GM21723 (cell line): ENCODE results near the gene LASP1NB.

ENCODE experiments used
- ATAC-seq: cut with Tn5 transposase; IDR thresholded peaks from one replicate; pipeline ENCODE4 v1.9.1; 2021; ENCODE audit warnings: mild to moderate bottlenecking, moderate library complexity; ENCODE audit not compliant: unreplicated experiment

LASP1NB gene

DNA sequence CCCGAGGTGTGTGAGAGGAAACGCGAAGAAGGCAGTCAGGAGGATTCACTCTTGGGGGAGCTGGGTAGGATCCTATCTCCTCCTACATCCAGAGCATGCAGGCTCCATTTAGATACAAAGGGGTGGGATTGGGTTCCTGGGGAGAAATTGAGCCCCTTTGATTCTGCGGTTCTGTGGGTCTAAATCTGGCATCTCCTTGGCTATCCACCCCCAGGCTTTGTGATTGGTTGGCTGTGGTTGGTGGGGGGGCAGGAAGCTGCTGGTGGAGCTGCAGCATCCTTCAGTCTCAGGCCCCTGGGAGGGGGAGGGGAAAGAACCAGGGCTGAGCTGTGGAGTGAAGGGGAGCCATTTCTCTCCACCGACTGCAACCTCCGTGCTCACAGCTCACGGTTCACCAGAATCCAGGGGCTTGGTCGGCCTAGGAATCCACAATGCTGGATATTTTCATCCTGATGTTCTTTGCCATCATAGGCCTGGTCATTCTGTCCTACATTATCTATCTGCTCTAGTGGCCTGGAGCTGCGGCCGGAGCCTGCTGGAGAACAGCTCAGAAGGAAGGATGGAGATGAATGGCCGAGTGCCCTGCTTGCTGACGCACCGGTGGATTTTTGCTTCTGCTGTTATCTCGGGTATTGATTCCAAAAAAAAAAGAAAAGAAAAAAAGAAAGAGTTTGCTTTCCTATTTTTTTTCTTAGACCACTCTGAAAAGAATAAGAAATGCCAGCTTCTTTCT is at the start of gene LASP1NB:
Gene LASP1NB, plus strand, starts transcription at position 352 of the 733 bp plus-strand sequence.
- no peak for ATAC-seq

DNA sequence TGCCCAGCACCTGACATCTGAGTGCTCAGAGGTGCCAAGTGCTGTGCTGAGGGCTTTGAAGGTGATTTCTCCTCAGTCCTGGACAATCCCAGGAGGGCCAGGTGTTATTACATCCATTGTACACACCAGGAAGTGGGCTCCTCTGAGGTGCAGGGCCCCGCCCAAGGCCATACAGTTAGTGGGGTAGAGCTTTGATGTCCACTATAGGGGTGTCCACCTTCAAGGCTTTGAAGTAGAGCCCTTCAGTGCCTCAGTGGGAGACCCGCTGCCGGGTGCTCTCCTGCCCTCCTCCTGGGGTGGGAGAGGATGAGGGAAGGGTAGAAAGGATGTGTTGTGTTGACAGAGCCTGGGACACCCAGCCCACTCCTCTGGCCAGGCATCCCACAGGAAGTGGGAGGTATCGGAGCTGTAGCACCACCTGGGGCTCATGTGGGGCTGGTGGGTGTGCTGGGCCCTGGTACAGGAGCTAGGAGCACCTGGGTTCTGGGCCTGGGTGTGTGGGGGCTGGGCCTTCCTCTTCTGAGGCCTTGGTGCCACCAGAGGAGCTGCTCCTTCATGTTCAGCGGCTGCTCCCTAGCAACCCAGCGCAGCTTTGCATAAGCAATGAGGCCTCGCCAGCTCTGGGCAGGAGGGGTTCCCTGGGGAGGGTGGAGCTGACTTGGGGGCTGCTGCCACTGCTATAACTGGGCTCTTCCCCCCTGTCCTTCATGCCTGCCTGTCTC is 48.1 kb upstream of the LASP1NB start:
- ATAC-seq = no peak

DNA sequence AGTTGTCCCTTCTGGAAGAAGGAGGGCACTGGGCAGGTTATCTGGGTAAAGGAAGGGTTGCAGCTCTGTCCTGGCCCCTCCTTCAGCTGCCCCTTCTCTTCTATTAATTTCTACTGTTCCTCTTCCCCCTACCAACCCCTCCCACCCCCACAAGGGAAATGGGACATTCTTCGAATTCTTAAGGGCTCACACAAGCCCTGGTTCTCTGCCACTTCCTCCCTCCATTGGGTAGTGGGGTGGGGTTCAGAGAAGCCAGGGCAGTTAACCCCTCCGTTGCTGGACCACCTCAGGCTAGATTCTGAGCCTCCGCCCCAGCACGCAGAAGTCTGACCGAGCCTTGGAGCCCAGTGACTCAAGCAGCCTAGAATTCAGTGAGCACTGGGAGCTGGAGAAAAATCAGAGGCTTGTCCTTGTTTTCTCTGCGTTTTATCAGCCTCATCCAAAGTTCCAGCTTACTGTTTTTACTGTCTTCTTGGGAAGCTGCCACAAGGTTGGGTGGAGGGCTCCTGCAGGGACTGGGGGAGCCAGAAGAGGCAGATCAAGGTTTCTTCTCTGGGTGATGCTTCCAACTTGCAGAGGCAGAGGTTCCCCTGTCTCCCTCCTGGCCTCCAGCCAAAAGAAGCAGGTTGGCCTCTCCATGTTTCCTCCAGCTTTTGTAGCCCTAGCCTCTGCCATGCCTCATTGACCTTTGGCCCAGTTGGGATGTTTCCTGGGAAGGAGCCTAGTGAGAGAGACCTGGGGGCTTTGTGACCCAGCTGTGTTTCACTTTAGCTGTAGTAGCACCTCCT is 45.3 kb upstream of the LASP1NB start:
- ATAC-seq = no peak

GRCh38 chr17:38881600-38882191 is 43.7 kb upstream of the LASP1NB start:
- no peak for ATAC-seq

DNA sequence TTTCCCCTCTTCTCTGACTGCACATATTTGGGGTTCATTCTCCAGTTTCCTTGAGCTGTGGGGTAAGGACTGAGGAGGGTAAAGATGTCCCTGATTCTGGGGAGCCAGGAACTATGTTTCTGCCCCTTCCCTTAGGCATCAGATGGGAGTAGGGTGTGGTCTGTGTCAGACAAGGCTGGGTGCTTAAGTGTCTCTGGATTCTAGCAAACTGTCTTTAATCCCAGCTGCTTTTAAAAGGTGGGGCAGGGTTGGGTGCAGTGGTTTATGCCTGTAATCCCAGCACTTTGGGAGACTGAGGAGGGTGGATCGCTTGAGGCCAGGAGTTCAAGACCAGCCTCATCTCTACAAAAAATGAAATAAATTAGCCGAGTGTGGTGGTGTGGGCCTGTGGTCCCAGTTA is 42.5 kb upstream of the LASP1NB start:
- ATAC-seq = no peak

DNA sequence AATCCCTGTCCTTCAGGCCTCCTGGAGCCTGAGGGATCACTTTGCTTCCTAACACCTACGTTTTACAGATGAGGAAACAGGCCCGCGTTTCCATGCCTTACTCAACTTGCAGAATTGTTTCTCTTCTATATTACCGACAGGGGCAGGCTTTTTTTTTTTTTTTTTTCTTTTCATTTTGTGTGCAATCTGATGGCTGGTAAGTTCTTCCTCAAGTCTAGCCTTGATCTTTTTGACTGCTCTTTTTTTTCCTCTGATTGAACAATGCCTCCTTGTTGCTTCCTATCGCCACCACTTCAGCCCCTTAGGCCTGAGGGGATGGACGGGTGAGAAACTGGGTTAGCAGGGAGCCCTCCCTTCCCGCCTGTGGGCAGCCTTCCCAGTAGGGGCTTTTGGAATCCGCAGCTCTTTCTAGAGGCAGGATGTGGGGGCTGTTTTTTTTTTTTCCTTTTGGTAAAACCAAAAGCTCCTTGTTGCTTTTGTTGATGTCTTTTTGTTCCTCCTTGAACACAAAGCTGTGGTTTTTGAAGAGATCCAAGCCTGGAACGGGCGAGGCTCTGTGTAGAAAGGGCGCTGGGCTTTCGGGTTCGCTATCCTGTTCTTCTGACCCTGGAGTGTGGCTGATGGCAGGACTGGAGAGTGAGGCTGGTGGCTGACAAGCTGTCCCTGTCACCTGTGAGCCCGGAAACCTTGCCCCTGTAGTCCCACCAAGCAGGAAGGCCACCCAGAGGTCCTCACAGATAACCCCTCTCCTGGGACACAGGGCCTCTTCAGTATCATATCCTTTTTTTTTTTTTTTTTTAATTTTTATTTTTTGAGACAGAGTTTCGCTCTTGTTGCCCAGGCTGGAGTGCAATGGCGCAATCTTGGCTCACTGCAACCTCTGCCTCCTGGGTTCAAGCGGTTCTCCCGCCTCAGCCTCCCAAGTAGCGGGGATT is 41.6 kb upstream of the LASP1NB start:
- no peak for ATAC-seq

DNA sequence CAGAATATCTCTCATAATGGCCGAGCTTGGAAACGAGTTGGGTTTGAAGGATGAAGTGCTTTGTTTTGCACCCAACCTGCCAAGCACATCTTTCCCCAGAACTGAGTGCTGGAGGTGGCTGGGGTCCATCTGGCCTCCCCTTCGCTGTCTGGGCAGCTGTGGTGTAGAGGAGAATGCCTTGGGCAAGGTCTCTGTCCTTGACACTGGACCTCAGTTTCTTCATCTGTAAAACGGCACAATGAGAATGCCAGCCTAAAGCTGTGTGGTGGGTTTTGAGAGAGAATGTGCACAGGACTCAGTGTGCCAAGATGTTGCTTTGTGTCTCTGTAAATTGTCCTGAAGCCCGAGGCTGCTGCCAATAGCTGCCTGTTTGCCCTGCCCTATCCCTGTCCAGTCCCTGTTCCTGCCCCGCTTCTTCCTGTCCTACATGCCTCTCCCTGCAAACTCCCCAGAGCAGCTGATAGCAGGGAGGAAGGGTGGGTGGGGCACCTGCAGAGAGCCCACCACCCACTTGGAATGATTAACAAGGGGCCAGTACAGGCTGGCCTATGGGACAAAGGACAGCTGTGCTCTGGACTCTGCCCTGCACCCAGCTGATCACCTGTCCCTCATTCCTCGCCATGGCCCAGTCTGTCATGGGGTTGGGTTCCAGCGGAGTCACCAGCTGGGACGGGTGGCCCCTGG is 40.2 kb upstream of the LASP1NB start:
- no peak for ATAC-seq

DNA sequence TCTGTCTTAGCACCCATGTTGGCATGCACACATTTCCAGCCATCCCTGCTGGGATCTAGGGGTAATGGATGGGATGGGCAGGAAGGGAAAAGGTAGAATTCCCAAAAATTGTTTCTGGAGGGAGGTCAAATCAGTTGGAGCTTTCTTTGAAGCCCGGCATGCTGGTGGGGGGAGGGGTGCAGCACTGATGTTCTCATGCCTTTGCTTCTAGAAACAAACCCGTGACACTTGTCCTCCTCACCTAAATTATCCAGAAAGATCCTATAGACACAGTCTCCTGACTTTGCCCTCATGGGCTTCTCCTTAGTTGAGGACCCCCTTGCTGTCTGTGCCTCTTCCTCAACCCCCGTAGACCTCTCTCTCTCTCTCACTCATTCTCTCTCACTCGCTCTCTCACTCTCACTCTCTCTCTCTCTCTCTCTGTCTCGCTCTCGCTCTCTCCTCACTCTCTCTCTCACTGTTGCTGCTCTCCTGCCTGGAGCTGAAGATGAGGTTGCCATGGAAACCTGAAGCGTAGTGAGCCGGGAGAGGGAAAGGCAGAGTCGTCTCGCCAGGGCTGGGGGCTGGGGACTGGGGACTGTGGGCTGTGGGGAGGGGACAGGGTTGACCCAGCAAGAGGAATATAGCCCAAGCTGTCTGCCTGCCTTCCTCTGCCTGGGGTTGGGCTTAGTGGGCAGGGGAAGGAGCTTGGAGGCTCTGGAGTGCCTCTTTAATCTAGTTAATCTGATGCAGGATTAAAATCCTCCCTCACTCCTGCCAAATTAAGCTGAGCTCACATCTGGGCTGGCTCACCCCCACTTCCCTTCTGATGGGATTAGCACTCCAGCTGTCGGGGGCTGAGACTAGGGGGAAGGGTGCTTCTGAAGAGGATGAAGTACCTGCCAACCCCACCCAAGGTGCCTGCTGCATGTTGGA is 39.4 kb upstream of the LASP1NB start:
- ATAC-seq = no peak

- no peak for ATAC-seq
Measured at GRCh38 chr17:38886643-38887010, 38.8 kb upstream of the LASP1NB start.

DNA sequence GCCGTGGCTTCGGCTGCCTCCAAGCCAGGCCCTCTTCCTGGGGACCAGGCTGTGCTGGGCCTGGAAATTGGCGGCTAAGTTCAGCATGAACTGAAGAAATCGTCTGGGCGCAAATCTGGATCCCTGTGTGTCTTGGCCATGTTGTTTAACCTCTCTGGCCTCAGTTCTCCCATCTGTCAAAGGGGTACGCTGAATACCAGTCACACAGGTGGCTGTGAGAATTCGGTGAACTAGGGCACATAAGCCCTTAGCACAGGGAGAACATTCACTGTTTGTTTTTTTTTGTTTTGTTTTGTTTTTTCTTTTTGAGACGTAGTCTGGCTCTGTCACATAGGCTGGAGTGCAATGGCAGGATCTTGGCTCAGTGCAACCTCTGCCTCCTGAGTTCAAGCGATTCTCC is 36.6 kb upstream of the LASP1NB start:
- no peak for ATAC-seq

DNA sequence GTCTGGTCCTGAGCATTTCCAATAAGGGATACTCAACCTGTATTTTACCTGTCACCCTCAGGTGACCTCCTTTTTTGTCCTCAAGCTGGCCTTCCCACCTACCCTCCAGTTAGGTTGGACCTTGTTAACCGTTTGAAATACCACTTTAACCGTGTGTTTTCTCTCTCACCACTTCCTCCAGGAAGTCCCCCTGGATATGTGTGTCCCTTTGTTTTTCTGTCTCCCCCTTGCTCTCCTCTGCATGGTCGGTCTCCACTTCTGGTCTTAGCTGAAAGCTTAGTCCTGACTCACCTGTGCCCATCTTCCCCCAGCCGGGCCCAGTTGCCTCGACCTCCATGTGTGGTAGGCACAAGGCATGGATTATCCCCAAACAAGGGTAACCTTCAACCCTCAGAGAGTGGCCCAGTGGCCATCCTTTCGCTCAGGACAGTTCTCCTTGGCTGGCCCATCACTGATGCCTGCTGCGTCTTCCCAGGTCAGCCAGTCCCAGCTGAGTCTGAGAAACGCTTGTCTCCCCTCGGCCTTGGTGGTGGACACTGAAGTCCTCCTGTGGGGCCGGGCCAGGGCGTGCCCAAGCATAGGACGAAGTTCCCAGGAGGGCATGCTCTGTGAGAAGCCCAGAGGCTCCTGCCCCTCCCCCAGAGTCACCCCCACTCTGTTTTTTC is 35.5 kb upstream of the LASP1NB start:
- no peak for ATAC-seq

- no peak for ATAC-seq
Measured at GRCh38 chr17:38890410-38890746, 35.0 kb upstream of the LASP1NB start.

DNA sequence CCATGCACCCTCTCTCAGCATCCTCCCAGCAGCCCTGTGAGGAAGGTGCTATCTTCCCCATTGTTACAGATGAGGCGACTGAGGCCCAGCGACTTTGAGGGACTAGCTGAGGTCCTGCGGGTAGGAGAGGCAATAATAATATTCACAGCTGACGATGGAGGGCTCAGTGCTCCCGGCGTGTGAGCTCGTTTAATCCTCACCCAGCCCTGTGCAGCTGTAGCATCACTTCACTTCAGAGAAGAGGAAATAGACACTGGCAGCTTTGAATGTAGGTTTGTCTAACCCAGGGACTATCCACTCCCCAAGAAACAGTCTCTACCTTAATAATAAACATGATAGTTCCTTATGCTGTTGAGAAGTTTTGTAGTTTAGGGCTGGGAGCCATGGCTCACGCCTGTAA is 34.0 kb upstream of the LASP1NB start:
- no peak for ATAC-seq

DNA sequence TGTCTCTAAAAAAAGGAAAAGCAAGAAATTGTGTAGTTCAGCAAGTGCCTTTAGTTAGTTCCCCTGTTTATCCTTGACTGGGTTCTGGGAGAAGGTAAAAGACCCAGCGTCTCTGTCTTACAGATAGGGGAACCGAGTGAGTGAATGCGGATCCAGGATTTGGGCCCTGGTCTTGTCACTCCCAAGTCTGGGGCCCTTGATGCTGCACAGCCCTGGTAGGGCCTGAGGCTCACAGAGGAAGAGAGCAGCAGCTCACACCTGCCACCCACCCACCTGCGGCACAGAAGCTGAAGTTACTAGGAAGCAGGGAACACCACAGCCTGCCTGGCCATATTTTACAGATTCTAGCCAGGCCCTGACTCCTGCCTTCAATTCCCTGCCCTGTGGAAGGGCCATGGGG is 33.3 kb upstream of the LASP1NB start:
- ATAC-seq = no peak

DNA sequence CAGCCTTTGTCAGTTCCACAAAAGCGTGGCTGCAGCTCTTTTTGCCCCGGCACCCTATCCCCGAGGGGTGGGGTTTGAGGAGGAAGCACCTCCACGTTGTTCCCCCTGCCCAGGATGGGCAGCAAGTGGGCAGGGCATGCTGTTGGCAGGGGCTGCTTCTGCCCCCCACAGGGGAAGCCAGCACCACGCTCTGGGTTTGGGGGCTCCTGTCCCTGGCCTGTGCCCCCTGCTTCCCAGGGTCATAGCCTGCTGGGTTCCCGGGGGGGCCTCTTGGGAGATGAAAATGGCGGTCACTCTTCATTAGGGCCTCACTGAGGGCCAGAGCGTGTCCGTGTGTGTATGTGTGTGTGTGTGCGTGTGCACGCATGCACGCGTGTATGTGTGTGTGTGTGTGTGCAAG is 32.8 kb upstream of the LASP1NB start:
- ATAC-seq = no peak

GRCh38 chr17:38893113-38893512 is 32.3 kb upstream of the LASP1NB start:
- no peak for ATAC-seq

GRCh38 chr17:38893607-38894006 is 31.8 kb upstream of the LASP1NB start:
- no peak for ATAC-seq

DNA sequence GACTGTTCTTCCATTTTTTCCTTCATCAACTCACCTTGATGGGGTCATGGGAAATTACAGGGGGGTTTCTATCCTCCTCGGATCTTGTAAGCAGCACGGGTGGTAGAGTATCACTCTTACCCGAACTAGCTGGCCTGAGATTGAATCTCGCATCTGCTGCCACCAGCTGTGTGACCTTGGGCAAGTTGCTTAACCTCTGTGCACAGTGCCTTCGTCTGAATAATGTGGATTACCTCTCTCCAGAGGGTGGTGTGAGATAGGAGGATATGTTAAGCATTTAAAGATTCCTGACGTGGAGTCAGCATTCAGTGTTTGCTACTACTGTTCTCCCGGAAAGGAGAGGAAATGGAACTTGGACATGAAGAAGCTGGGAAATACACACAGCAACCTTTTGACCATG is 31.1 kb upstream of the LASP1NB start:
- ATAC-seq = no peak
